Measurements from ENCODE around the gene BMP6.
"Not testable (repeated sequence)": the region's sequence is repeated elsewhere in the genome, so short reads cannot be mapped to it uniquely, and the experiment has no call there.

BMP6 gene

DNA sequence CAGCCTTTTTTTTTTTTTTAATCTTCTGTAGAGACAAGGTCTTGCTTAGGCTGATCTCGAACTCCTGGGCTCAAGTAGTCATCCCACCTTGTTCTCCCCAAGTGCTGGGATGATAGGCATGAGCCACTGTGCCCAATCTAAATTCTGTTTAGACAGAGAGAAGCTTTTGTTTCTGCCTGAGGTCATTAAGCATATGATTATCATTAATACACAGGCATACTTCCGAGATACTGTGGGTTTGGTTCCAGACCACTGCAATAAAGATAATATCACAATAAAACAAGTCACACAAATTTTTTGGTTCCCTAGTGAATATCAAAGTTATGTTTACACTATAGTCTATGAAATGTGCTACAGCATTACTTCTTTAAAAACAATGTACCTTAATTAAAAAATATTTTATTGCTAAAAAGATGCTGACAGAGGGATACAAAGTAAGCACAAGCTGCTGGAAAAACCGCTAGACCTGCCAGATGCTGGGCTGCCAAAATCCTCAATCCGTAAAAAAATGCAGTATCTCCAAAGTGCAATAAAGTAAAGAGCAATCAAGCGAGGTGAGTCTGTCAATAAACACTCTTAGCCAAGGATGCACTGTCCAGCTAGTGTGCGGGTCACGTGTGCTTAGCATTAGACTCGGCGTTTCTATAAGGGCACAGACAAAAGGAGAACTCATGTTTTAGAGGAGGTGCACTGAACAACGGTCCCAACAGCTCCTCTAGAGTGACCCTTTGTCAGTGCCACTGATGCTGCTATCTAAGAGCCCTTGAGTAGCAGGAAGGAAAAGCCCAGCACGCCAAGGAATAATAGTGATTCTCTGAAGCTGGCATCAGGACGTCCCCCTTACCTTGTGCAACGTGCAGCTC is 168.6 kb downstream of the BMP6 start:
- TF ChIP-seq CTCF (conservative IDR thresholded peaks at IDR 0.05; ENCODE audit: control insufficient read depth, insufficient read depth, low read depth, low read length) = no peak
- no peak overlapping the region for H3K4me3 ChIP-seq (ENCODE audit: control insufficient read depth, low read depth, low read length)
- DNase-seq (ENCODE audit: low read depth) = no peak

DNA sequence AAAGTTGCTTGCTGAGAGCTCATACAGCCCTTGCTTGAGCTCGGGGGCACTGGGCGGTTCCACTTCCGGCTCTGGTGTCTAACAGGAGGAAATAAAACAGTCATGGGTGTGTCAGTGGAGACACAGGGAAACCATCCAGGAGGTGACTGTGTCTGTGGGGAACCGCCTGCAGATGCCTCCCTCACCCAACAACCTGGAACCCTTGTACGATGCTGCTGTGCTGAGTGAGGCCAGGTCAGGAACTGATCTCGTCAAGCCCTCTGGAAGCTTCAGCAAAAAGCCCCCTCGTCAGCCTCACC is 169.2 kb downstream of the BMP6 start:
- DNase-seq (ENCODE audit: low read depth) = no peak
- no peak overlapping the region for H3K4me3 ChIP-seq (ENCODE audit: control insufficient read depth, low read depth, low read length)
- no peak for TF ChIP-seq CTCF (conservative IDR thresholded peaks at IDR 0.05; ENCODE audit: control insufficient read depth, insufficient read depth, low read depth, low read length)

- H3K4me3 ChIP-seq (ENCODE audit: control insufficient read depth, low read depth, low read length) = no peak overlapping the region
- no peak for DNase-seq (ENCODE audit: low read depth)
- no peak for TF ChIP-seq CTCF (conservative IDR thresholded peaks at IDR 0.05; ENCODE audit: control insufficient read depth, insufficient read depth, low read depth, low read length)
Observed at GRCh38 chr6:7896465-7896987, 170.6 kb downstream of the BMP6 start.

GRCh38 chr6:7897461-7898192 is 171.7 kb downstream of the BMP6 start:
- TF ChIP-seq CTCF (conservative IDR thresholded peaks at IDR 0.05; ENCODE audit: control insufficient read depth, insufficient read depth, low read depth, low read length) = no peak
- DNase-seq (ENCODE audit: low read depth) = no peak

GRCh38 chr6:7898193-7898586 is 172.3 kb downstream of the BMP6 start:
- not testable (repeated sequence) for DNase-seq (ENCODE audit: low read depth); H3K4me3 ChIP-seq (ENCODE audit: control insufficient read depth, low read depth, low read length)

More at GRCh38 chr6:7897461-7898192, 171.7 kb downstream of the BMP6 start:
- no peak overlapping the region for H3K4me3 ChIP-seq (ENCODE audit: control insufficient read depth, low read depth, low read length)

- no peak for DNase-seq (ENCODE audit: low read depth)
- no peak for TF ChIP-seq CTCF (conservative IDR thresholded peaks at IDR 0.05; ENCODE audit: control insufficient read depth, insufficient read depth, low read depth, low read length)
- H3K4me3 ChIP-seq (ENCODE audit: control insufficient read depth, low read depth, low read length) = no peak overlapping the region
Observed at GRCh38 chr6:7899101-7899888, 173.4 kb downstream of the BMP6 start.

DNA sequence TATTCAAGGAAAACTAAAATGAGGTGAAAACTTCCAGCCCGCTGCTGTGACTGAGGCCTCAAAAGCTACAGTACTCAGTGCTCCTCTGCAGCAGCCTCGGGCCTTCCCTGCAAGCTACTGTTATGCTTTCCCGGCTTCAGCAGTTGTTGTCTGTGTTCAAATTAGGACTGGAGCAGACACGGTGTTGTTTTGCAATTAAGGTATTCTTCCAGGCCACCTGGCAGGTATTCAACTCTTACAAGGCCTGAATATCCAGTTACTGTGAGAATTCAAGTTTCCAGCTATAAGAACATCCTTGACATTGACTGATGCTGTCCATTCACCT is 174.0 kb downstream of the BMP6 start:
- TF ChIP-seq CTCF (conservative IDR thresholded peaks at IDR 0.05; ENCODE audit: control insufficient read depth, insufficient read depth, low read depth, low read length) = no peak
- no peak for DNase-seq (ENCODE audit: low read depth)
- H3K4me3 ChIP-seq (ENCODE audit: control insufficient read depth, low read depth, low read length) = no peak overlapping the region

All from fibroblast of mammary gland (primary cell).